NCI-H2107 (cell line): Measurements from ENCODE around the gene RSU1.

Experiments
- DNase-seq: peaks from one replicate; lab custom pipeline; 2025; lab: John Stamatoyannopoulos, UW

Gene RSU1

GRCh38 chr10:16674147-16674703 lies 143.0 kb downstream of the RSU1 start:
- peak; percentile 11 for DNase-seq

- DNase-seq: peak; percentile 22
These were observed 143.8 kb downstream of the RSU1 start for GRCh38 chr10:16673443-16673842.

- DNase-seq: no peak
These were observed 153.8 kb downstream of the RSU1 start for GRCh38 chr10:16663444-16663843.

- no peak for DNase-seq
These were observed 154.3 kb downstream of the RSU1 start for GRCh38 chr10:16662923-16663322.

GRCh38 chr10:16656895-16657294 lies 160.3 kb downstream of the RSU1 start:
- DNase-seq: no peak

GRCh38 chr10:16653224-16653623 lies 164.0 kb downstream of the RSU1 start:
- no peak for DNase-seq

GRCh38 chr10:16652154-16652553 lies 165.1 kb downstream of the RSU1 start:
- DNase-seq: no peak

- DNase-seq: no peak
These were observed 167.5 kb downstream of the RSU1 start for GRCh38 chr10:16649757-16650156.

- no peak for DNase-seq
These were observed 168.9 kb downstream of the RSU1 start for GRCh38 chr10:16648366-16648765.

GRCh38 chr10:16646181-16647059 lies 170.8 kb downstream of the RSU1 start:
- DNase-seq: no peak

GRCh38 chr10:16644146-16644545 lies 173.1 kb downstream of the RSU1 start:
- no peak for DNase-seq

- DNase-seq: no peak
These were observed 173.7 kb downstream of the RSU1 start for GRCh38 chr10:16643502-16643901.

GRCh38 chr10:16640153-16640552 lies 177.1 kb downstream of the RSU1 start:
- no peak for DNase-seq

GRCh38 chr10:16639471-16639870 lies 177.8 kb downstream of the RSU1 start:
- DNase-seq: no peak

GRCh38 chr10:16632996-16633395 lies 184.2 kb downstream of the RSU1 start:
- DNase-seq: no peak

GRCh38 chr10:16626697-16627096 lies 190.5 kb downstream of the RSU1 start:
- no peak for DNase-seq

- DNase-seq: no peak
These were observed 204.3 kb downstream of the RSU1 start for GRCh38 chr10:16612981-16613355.

GRCh38 chr10:16612115-16612980 lies 204.9 kb downstream of the RSU1 start:
- DNase-seq: no peak

GRCh38 chr10:16611037-16611436 lies 206.2 kb downstream of the RSU1 start:
- DNase-seq: no peak

GRCh38 chr10:16609211-16609610 lies 208.0 kb downstream of the RSU1 start:
- DNase-seq: no peak

- DNase-seq: no peak
These were observed 210.3 kb downstream of the RSU1 start for GRCh38 chr10:16606923-16607322.

GRCh38 chr10:16606421-16606820 lies 210.8 kb downstream of the RSU1 start:
- DNase-seq: no peak

GRCh38 chr10:16603308-16603707 lies 213.9 kb downstream of the RSU1 start:
- no peak for DNase-seq
